ENCODE data around the gene TGFBR3L. TPM values are rescaled to one million over a fixed set of nuclear protein-coding genes. Genes with fewer than 3 reads are reported as not detected.

Gene TGFBR3L
- total and polyA plus RNA-seq, 2 of the 8 experiments (the other 6 are each of a cell fraction or from before 2014, with no cell fraction given), result 3.1 to 3.7 TPM

GRCh38 chr19:7909471-7910067 lies 5.1 kb upstream of the TGFBR3L start:
- H3K56ac ChIP-seq (replicated peaks; ENCODE audit: insufficient read length, low read depth, low read length), result no peak overlapping the region
- no peak overlapping the region for H2BK15ac ChIP-seq (ENCODE audit: low read length)
- no peak overlapping the region for H3K18ac ChIP-seq (ENCODE audit: extremely low read depth, low read length)
- peaks cover 0 to 3% (median under 1%) of the 10 kb centered on the region in 4 experiments; a peak in 3 of 7 replicates for H3K27me3 ChIP-seq (replicated peaks in 1 of 4; ENCODE audit: control insufficient read depth in 3 of 4, extremely low read depth in 1 of 4, insufficient read depth in 3 of 4, low read length in 3 of 4)
- no peak overlapping the region for H2BK20ac ChIP-seq (ENCODE audit: low read length)
- H3K4me2 ChIP-seq (ENCODE audit: insufficient read depth in 1 of 2, low read depth in 2 of 2, low read length in 2 of 2), result no peak overlapping the region
- H4K20me1 ChIP-seq (replicated peaks in 1 of 2; ENCODE audit: control insufficient read depth in 1 of 2, insufficient read depth in 2 of 2, low read length in 2 of 2), result peaks cover 5 to 19% of the 10 kb centered on the region in 2 experiments
- H3K23ac ChIP-seq (ENCODE audit: insufficient read length), result no peak overlapping the region
- no peak overlapping the region for H2AK5ac ChIP-seq (ENCODE audit: low read depth, low read length)
- H3K27ac ChIP-seq (ENCODE audit: low read depth, low read length), result no peak overlapping the region
- peaks cover 2% of the 10 kb centered on the region; the same call in 1 of the 2 replicates for H3K23me2 ChIP-seq (ENCODE audit: low read depth, low read length)
- H2AFZ ChIP-seq (ENCODE audit: low read length), result no peak overlapping the region
- H3K79me2 ChIP-seq (ENCODE audit: control insufficient read depth in 1 of 2, insufficient read depth in 2 of 2, low read length in 2 of 2), result peaks cover 0 to 17% of the 10 kb centered on the region in 2 experiments; a peak in 2 of 4 replicates
- 93% methylated on average over 16 of the region's 21 CpGs; no CpG with 5 or more reads in 1 of the 2 experiments for WGBS, 2 experiments (ENCODE audit: extremely low coverage in 1 of 2, insufficient coverage in 1 of 2, insufficient read length in 1 of 2, insufficient replicate concordance in 2 of 2, low coverage in 1 of 2, low lambda C conversion rate in 2 of 2, missing lambda C conversion rate in 1 of 2)
- H4K91ac ChIP-seq (replicated peaks; ENCODE audit: insufficient read length, low read length), result no peak overlapping the region
- H3K9me3 ChIP-seq (ENCODE audit: insufficient read depth in 2 of 2, low read depth in 1 of 2, low read length in 1 of 2), result no peaks in the 10 kb centered on the region
- H3K9ac ChIP-seq (replicated peaks in 1 of 4; ENCODE audit: extremely low read depth in 1 of 4, low read depth in 3 of 4, low read length in 3 of 4), result no peak overlapping the region
- ChIA-PET POLR2A (ENCODE audit: partially characterized antibody) (interaction anchor here (1.5 to 2.3 kb wide), 4 partner anchors 9 to 52 kb away, joined by 4 to 12 read pairs (median 8); partner anchors contain the start of gene TIMM44), CTCF (ENCODE audit: partially characterized antibody) (interaction anchor here (0.7 to 1.6 kb wide), 6 partner anchors 14 to 57 kb away, joined by 3 to 6 read pairs (median 4); partner anchors contain the start of gene PRR36)
- H3K14ac ChIP-seq (ENCODE audit: insufficient read length), result no peak overlapping the region
- no peak for FAIRE-seq
- DNase-seq (ENCODE audit: low read depth in 1 of 2, low spot score in 2 of 2), result no peak
- no peak overlapping the region for H2BK120ac ChIP-seq (replicated peaks; ENCODE audit: low read depth, low read length)
- no peak overlapping the region for H4K8ac ChIP-seq (ENCODE audit: extremely low read depth, insufficient read depth, low read length)
- no peak overlapping the region for H3K4ac ChIP-seq (replicated peaks; ENCODE audit: insufficient read length, low read depth, low read length)
- H3K79me1 ChIP-seq (ENCODE audit: low read depth, low read length), result peaks cover 7% of the 10 kb centered on the region
- peaks cover 0 to 3% (median 3%) of the 10 kb centered on the region in 4 experiments; a peak in 5 of 7 replicates for H3K4me1 ChIP-seq (replicated peaks in 1 of 4; ENCODE audit: control insufficient read depth in 3 of 4, insufficient read depth in 4 of 4, low read length in 3 of 4)
- H3K4me3 ChIP-seq (ENCODE audit: extremely low read depth in 1 of 4, insufficient read depth in 2 of 4, low read depth in 3 of 4, low read length in 4 of 4), result no peak overlapping the region
- no peak overlapping the region for H4K5ac ChIP-seq (ENCODE audit: insufficient read length, low read depth, low read length)
- H2BK5ac ChIP-seq (ENCODE audit: low read depth, low read length), result no peak overlapping the region
- peaks cover 5 to 30% (median 16%) of the 10 kb centered on the region in 4 experiments; a peak in 5 of 8 replicates for H3K36me3 ChIP-seq (ENCODE audit: control insufficient read depth in 2 of 4, insufficient read depth in 4 of 4, low read length in 3 of 4)
- H2BK12ac ChIP-seq (ENCODE audit: low read depth, low read length), result no peak overlapping the region
- TF ChIP-seq CHD1 (IDR thresholded peaks at IDR 0.05; ENCODE audit: low read depth, low read length), result no peak
- no peak for TF ChIP-seq HDAC6 (IDR thresholded peaks at IDR 0.05; ENCODE audit: low read depth, low read length)
- TF ChIP-seq RFX5 (IDR thresholded peaks at IDR 0.05; ENCODE audit: borderline replicate concordance, low read depth, low read length), result no peak
- TF ChIP-seq, protein P1, sequence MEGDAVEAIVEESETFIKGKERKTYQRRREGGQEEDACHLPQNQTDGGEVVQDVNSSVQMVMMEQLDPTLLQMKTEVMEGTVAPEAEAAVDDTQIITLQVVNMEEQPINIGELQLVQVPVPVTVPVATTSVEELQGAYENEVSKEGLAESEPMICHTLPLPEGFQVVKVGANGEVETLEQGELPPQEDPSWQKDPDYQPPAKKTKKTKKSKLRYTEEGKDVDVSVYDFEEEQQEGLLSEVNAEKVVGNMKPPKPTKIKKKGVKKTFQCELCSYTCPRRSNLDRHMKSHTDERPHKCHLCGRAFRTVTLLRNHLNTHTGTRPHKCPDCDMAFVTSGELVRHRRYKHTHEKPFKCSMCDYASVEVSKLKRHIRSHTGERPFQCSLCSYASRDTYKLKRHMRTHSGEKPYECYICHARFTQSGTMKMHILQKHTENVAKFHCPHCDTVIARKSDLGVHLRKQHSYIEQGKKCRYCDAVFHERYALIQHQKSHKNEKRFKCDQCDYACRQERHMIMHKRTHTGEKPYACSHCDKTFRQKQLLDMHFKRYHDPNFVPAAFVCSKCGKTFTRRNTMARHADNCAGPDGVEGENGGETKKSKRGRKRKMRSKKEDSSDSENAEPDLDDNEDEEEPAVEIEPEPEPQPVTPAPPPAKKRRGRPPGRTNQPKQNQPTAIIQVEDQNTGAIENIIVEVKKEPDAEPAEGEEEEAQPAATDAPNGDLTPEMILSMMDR (IDR thresholded peaks at IDR 0.05; ENCODE audit: control extremely low read depth in 1 of 3, insufficient read depth in 1 of 3, low read depth in 1 of 3, low read length in 3 of 3), result no peak
- TF ChIP-seq BACH1 (IDR thresholded peaks at IDR 0.05; ENCODE audit: low read length), result no peak

Data from H1 (cell line).